Peyer's patch (tissue), 4 donors: ENCODE data around the gene DRGX. TPM values are rescaled to one million over a fixed set of nuclear protein-coding genes. Genes with fewer than 3 reads are reported as not detected.

Experiments
- DNase-seq, 3 donors: peaks; one replicate each; pipeline ENCODE4 v3.0.0-alpha.2; 2017 to 2019
- H3K27ac ChIP-seq, 4 donors: fragments of 200-600 bp; sonication (generic); one replicate each; pipeline ENCODE4 v1.5.1; 2016 to 2019
- H3K27me3 ChIP-seq, 2 donors: fragments of 200-600 bp; sonication (generic); one replicate each; pipeline ENCODE4 v1.5.1; 2019
- H3K36me3 ChIP-seq, 3 donors: fragments of 200-600 bp; sonication (generic); one replicate each; pipeline ENCODE4 v1.5.1; 2016 to 2019
- H3K4me1 ChIP-seq, 4 donors: fragments of 200-600 bp; sonication (generic); one replicate each; pipeline ENCODE4 v1.5.1; 2016 to 2019
- H3K4me3 ChIP-seq, 4 donors: fragments of 200-600 bp; sonication (generic); 1 replicate in 3 of 4; 2 replicates in 1 of 4; pipeline ENCODE4 v1.5.1; 2016 to 2019; ENCODE audit warnings: mild to moderate bottlenecking in 1 of 4
- H3K9me3 ChIP-seq, 4 donors: fragments of 200-600 bp; sonication (generic); one replicate each; pipeline ENCODE4 v1.5.1; 2016 to 2019; ENCODE audit warnings: mild to moderate bottlenecking in 1 of 4
- POLR2A ChIP-seq, 2 donors: fragments of 450-650 bp; IDR thresholded peaks; one replicate each; pipeline ENCODE4 v1.5.1; 2017; ENCODE audit warnings: antibody characterized with exemption in 2 of 2, mild to moderate bottlenecking in 2 of 2, moderate library complexity in 2 of 2
- total RNA-seq, 4 donors: library from RNA; depleted of rRNA; stranded (reverse); fragments of >200 nt; gene quantifications; one replicate each; pipeline ENCODE4 v1.1.0, GENCODE V29; 2016
- TF ChIP-seq, protein P1 (sequence below), 6 experiments: fragments of 450-650 bp in 4 of 6; fragments of 200-600 bp in 2 of 6; sonication (generic) in 1 of 6; IDR thresholded peaks; one replicate each; pipeline ENCODE4 v1.5.1; 2017 to 2019; ENCODE audit warnings: antibody characterized with exemption in 6 of 6, mild to moderate bottlenecking in 3 of 6, moderate library complexity in 1 of 6

The DRGX gene
- total RNA-seq, 4 donors from 2014 or later: not detected

DNA sequence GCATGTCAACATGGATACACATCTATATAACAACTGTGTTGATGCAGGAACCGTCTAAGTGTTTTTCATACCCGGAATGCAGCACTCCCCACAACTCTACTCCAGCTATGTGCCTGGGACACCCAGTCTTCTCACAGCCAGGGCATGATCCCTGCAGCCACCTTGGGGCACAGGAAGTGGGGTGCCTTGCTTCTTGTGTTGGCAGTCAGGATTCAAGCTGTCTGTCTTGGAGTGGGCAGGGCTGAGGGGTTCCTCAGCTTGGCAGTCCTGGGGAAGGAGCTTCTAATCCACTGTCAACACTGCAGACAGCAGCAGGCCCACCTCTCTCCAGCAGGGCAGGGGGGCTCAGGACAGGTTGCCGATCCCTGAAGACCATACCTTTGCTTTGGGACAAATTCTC is 41.3 kb downstream of the DRGX start:
- H3K4me3 ChIP-seq: no peak overlapping the region
- no peaks in the 10 kb centered on the region for H3K9me3 ChIP-seq
- TF ChIP-seq POLR2A (IDR thresholded peaks at IDR 0.05): no peak
- TF ChIP-seq, protein P1, sequence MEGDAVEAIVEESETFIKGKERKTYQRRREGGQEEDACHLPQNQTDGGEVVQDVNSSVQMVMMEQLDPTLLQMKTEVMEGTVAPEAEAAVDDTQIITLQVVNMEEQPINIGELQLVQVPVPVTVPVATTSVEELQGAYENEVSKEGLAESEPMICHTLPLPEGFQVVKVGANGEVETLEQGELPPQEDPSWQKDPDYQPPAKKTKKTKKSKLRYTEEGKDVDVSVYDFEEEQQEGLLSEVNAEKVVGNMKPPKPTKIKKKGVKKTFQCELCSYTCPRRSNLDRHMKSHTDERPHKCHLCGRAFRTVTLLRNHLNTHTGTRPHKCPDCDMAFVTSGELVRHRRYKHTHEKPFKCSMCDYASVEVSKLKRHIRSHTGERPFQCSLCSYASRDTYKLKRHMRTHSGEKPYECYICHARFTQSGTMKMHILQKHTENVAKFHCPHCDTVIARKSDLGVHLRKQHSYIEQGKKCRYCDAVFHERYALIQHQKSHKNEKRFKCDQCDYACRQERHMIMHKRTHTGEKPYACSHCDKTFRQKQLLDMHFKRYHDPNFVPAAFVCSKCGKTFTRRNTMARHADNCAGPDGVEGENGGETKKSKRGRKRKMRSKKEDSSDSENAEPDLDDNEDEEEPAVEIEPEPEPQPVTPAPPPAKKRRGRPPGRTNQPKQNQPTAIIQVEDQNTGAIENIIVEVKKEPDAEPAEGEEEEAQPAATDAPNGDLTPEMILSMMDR (IDR thresholded peaks at IDR 0.05): no peak
- no peak for DNase-seq
- H3K36me3 ChIP-seq: no peaks in the 10 kb centered on the region
- no peak overlapping the region for H3K27ac ChIP-seq
- H3K27me3 ChIP-seq: no peaks in the 10 kb centered on the region
- H3K4me1 ChIP-seq: no peaks in the 10 kb centered on the region

DNA sequence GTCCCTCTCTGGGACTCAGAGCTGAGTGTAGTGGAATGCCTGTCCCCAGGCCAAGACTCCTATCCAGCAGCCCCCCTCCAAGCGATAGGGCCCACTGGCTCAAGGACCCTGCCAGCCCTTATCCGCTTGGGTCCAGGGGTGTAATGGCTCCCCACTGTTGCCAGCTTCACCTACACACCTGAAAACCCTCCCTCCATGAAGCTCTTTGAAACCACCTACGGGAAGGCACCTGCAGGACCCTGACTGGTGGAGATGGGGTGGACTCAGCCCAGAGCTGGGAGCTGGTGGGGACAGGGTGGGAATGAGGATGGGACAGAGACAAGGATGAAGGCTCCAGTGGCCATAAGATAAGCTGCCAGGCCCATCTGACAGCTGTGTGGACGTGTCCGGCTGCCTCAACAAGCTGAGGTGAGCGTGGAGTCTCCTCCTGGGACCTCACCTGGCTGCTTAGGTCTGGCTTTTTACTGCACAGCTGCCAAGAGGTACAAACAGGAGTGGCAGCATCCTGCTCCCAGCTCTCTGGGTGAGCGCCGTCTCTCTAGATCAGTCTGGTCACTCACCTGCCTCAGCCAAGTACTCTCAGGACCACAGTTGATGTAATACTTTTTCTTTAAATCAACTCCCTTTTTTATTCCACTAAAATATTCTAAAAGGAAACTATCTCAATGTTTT is 41.9 kb downstream of the DRGX start:
- TF ChIP-seq, protein P1 (IDR thresholded peaks at IDR 0.05): no peak
- TF ChIP-seq POLR2A (IDR thresholded peaks at IDR 0.05): no peak

GRCh38 chr10:49353026-49353894 is 42.6 kb downstream of the DRGX start:
- Histone ChIP-seq H3K9me3 (no peaks in the 10 kb centered on the region), H3K4me1 (no peaks in the 10 kb centered on the region), H3K36me3 (no peaks in the 10 kb centered on the region), H3K27me3 (no peaks in the 10 kb centered on the region), H3K27ac (no peak overlapping the region), H3K4me3 (no peak overlapping the region)
- DNase-seq: no peak
- TF ChIP-seq, protein P1 (IDR thresholded peaks at IDR 0.05): no peak
- no peak for TF ChIP-seq POLR2A (IDR thresholded peaks at IDR 0.05)

More for the DNA sequence above, 41.9 kb downstream of the DRGX start:
- Histone ChIP-seq H3K27me3 (no peaks in the 10 kb centered on the region), H3K4me1 (no peaks in the 10 kb centered on the region), H3K27ac (no peak overlapping the region), H3K36me3 (no peaks in the 10 kb centered on the region), H3K4me3 (no peak overlapping the region), H3K9me3 (no peaks in the 10 kb centered on the region)
- no peak for DNase-seq

DNA sequence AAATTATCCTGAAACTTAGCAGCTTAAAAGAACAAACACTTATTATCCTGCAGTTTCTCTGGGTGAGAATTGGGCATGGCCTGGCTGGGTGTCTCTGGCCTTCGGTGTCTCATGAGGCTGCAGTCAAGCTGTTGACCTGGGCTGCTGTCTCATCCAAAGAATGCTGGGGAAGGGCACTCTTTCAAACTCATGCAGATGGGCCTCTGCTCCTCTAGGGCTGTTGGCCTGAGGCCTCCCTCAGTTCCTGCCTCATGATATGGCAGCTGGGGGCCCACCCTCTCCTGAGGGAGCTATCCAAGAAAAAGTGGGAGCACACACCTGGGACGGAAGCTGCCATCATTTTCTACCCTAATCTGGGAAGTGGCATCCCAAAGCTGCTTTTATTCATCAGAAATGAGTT is 43.6 kb downstream of the DRGX start:
- H3K4me3 ChIP-seq: no peak overlapping the region
- TF ChIP-seq, protein P1 (IDR thresholded peaks at IDR 0.05): no peak
- TF ChIP-seq POLR2A (IDR thresholded peaks at IDR 0.05): no peak
- no peak overlapping the region for H3K27ac ChIP-seq
- no peaks in the 10 kb centered on the region for H3K4me1 ChIP-seq
- H3K27me3 ChIP-seq: no peaks in the 10 kb centered on the region
- no peak for DNase-seq
- H3K9me3 ChIP-seq: no peaks in the 10 kb centered on the region
- H3K36me3 ChIP-seq: no peaks in the 10 kb centered on the region

DNA sequence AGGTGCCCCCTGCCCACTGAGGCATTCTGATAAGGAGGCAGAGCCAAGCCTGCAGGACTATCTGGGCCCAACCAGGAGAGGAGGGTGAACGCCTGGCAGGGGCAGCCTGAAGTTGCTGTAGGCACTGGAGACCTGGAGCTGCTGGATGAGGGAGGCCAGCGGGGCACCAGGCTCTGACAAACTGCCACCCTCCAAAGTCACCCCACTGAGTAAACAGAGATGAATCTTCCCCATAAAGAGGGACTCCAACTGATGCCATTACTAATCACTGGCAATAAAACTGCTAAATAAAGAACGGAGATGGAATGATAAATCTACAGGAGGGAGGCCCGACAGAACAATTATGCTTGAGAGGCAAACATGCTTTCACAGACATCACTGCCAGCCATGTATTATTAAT is 44.2 kb downstream of the DRGX start:
- no peaks in the 10 kb centered on the region for H3K9me3 ChIP-seq
- H3K4me1 ChIP-seq: no peaks in the 10 kb centered on the region
- no peak for DNase-seq
- TF ChIP-seq, protein P1 (IDR thresholded peaks at IDR 0.05): no peak
- no peak for TF ChIP-seq POLR2A (IDR thresholded peaks at IDR 0.05)
- no peak overlapping the region for H3K4me3 ChIP-seq
- H3K27me3 ChIP-seq: no peaks in the 10 kb centered on the region
- H3K27ac ChIP-seq: no peak overlapping the region
- no peaks in the 10 kb centered on the region for H3K36me3 ChIP-seq
